ENCODE data around the gene MTTP.

GRCh38 chr4:99661907-99662306 lies 87.3 kb downstream of the MTTP start:
- TF ChIP-seq, protein P1, sequence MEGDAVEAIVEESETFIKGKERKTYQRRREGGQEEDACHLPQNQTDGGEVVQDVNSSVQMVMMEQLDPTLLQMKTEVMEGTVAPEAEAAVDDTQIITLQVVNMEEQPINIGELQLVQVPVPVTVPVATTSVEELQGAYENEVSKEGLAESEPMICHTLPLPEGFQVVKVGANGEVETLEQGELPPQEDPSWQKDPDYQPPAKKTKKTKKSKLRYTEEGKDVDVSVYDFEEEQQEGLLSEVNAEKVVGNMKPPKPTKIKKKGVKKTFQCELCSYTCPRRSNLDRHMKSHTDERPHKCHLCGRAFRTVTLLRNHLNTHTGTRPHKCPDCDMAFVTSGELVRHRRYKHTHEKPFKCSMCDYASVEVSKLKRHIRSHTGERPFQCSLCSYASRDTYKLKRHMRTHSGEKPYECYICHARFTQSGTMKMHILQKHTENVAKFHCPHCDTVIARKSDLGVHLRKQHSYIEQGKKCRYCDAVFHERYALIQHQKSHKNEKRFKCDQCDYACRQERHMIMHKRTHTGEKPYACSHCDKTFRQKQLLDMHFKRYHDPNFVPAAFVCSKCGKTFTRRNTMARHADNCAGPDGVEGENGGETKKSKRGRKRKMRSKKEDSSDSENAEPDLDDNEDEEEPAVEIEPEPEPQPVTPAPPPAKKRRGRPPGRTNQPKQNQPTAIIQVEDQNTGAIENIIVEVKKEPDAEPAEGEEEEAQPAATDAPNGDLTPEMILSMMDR (optimal IDR thresholded peaks at IDR 0.05 in 1 of 3, IDR thresholded peaks at IDR 0.05 in 1 of 3, conservative IDR thresholded peaks at IDR 0.05 in 1 of 3; ENCODE audit: extremely low read depth in 1 of 3, insufficient read depth in 2 of 3, low read length in 3 of 3), result no peak
- no peak for TF ChIP-seq EZH2 (IDR thresholded peaks at IDR 0.05; ENCODE audit: low read length)

Measured in keratinocyte (primary cell).